CD4-positive, alpha-beta T cell (primary cell): Measurements from ENCODE around the gene MTHFD2L. TPM values are rescaled to one million over a fixed set of nuclear protein-coding genes. Genes with fewer than 3 reads are reported as not detected.

ENCODE experiments used
- ATAC-seq: fragments of 200-7000 bp; cut with Tn5 transposase; one replicate; pipeline ENCODE4 v1.10.0; 2022; ENCODE audit warnings: mild to moderate bottlenecking; ENCODE audit not compliant: poor library complexity
- CTCF ChIA-PET: fragments of 350-600 bp; sonication (Branson Sonifier 250); formaldehyde crosslinking; loops from one replicate; lab custom pipeline; 2021; ENCODE audit warnings: antibody characterized with exemption, inconsistent platforms; lab: Charles Lee
- POLR2A ChIA-PET: fragments of 350-600 bp; sonication (Branson Sonifier 250); formaldehyde crosslinking; loops from one replicate; lab custom pipeline; 2021; ENCODE audit warnings: antibody characterized with exemption, inconsistent platforms; lab: Charles Lee
- DNase-seq, 14 experiments: peaks; one replicate each; pipeline ENCODE4 v3.0.0-alpha.2; 2013 to 2020; ENCODE audit warnings: mixed read lengths in 2 of 14
- H3K27ac ChIP-seq, 2 donors: one replicate each; pipeline versions ENCODE4 v1.5.1 to v1.7.0; 2013; ENCODE audit warnings: low read length in 2 of 2, low read depth in 1 of 2, mild to moderate bottlenecking in 1 of 2
- H3K27me3 ChIP-seq, 2 experiments: 1 replicate in 1 of 2; 2 replicates in 1 of 2; pipeline versions ENCODE4 v1.6.1 to v1.7.0; 2013; ENCODE audit warnings: low read length in 2 of 2, control low read depth in 1 of 2, mild to moderate bottlenecking in 1 of 2, moderate library complexity in 1 of 2; ENCODE audit not compliant: insufficient read depth in 2 of 2, control insufficient read depth in 1 of 2
- H3K36me3 ChIP-seq: one replicate; pipeline ENCODE4 v1.6.1; 2013; ENCODE audit warnings: low read length, control low read depth; ENCODE audit not compliant: insufficient read depth
- H3K4me1 ChIP-seq: one replicate; pipeline ENCODE4 v1.6.1; 2013; ENCODE audit warnings: low read length, control low read depth; ENCODE audit not compliant: insufficient read depth
- H3K4me3 ChIP-seq: one replicate; pipeline ENCODE4 v1.5.1; 2013; ENCODE audit warnings: mild to moderate bottlenecking, low read length, moderate library complexity
- H3K9me3 ChIP-seq, 2 experiments: 1 replicate in 1 of 2; 2 replicates in 1 of 2; pipeline versions ENCODE4 v1.6.1 to v1.7.0; 2013; ENCODE audit warnings: low read length in 2 of 2, mild to moderate bottlenecking in 2 of 2, control low read depth in 1 of 2, moderate library complexity in 1 of 2; ENCODE audit not compliant: control insufficient read depth in 1 of 2, insufficient read depth in 1 of 2
- H3K27ac Mint-ChIP-seq: one replicate; pipeline ENCODE4 v1.8.0; 2020; ENCODE audit warnings: mixed read lengths
- H3K27me3 Mint-ChIP-seq: one replicate; pipeline ENCODE4 v1.8.0; 2021; ENCODE audit warnings: mixed read lengths
- H3K36me3 Mint-ChIP-seq: one replicate; pipeline ENCODE4 v1.8.0; 2021; ENCODE audit warnings: low read depth, mixed read lengths
- H3K4me1 Mint-ChIP-seq: one replicate; pipeline ENCODE4 v1.8.0; 2021; ENCODE audit warnings: low read depth, mixed read lengths
- H3K4me3 Mint-ChIP-seq: one replicate; pipeline ENCODE4 v1.8.0; 2020; ENCODE audit warnings: mild to moderate bottlenecking, mixed read lengths
- H3K9me3 Mint-ChIP-seq: one replicate; pipeline ENCODE4 v1.8.0; 2020; ENCODE audit warnings: mixed read lengths
- CTCF ChIP-seq: fragments of 200-600 bp; IDR thresholded peaks from one replicate; pipeline ENCODE4 v1.8.0; 2022; ENCODE audit warnings: antibody characterized with exemption, mild to moderate bottlenecking
- intact Hi-C, 2 experiments: fragments of 100-400 bp; cut with DNase I in 1 of 2; cut with micrococcal nuclease in 1 of 2; formaldehyde crosslinking; loops; one replicate each; pipeline versions ENCODE4 v1.15.1 to v1.9.0; 2023 to 2025; cut with DNase I, micrococcal nuclease
- total RNA-seq, 174 experiments: library from RNA in 2 of 174; stranded (reverse) in 2 of 174; gene quantifications; one replicate each; pipeline ENCODE4 v1.2.3 and lab custom pipeline; 2021 to 2026

MTHFD2L gene
- total RNA-seq, 2 experiments from 2014 or later, result 13.7 to 14.4 TPM

- ChIA-PET CTCF (no interaction called here), POLR2A (no interaction called here)
- TF ChIP-seq CTCF, result no peak
- H3K4me1 Mint-ChIP-seq, result no peaks in the 10 kb centered on the region
- Histone ChIP-seq H3K27ac (no peak overlapping the region), H3K27me3 (peaks cover 0 to 15% of the 10 kb centered on the region in 2 experiments), H3K9me3 (no peaks in the 10 kb centered on the region), H3K4me1 (peaks cover 5% of the 10 kb centered on the region), H3K4me3 (no peak overlapping the region), H3K36me3 (no peaks in the 10 kb centered on the region)
- H3K27ac Mint-ChIP-seq, result no peak overlapping the region
- no peak overlapping the region for H3K4me3 Mint-ChIP-seq
- no peaks in the 10 kb centered on the region for H3K36me3 Mint-ChIP-seq
- DNase-seq (no peak), ATAC-seq (no peak)
- intact Hi-C loops, result loop anchor here (5.0 kb wide), 1 partner anchor 348 kb away; no protein-coding TSS in a partner anchor
- H3K9me3 Mint-ChIP-seq, result no peaks in the 10 kb centered on the region
- H3K27me3 Mint-ChIP-seq, result peaks cover 44% of the 10 kb centered on the region
Measured at GRCh38 chr4:74324262-74324661, 166.3 kb downstream of the MTHFD2L start.

- Mint-ChIP-seq H3K36me3 (no peaks in the 10 kb centered on the region), H3K27me3 (peaks cover 40% of the 10 kb centered on the region), H3K4me3 (no peak overlapping the region), H3K9me3 (no peaks in the 10 kb centered on the region), H3K4me1 (no peaks in the 10 kb centered on the region), H3K27ac (no peak overlapping the region)
- intact Hi-C loops, result no loop called here
- ATAC-seq (no peak), DNase-seq (no peak)
- Histone ChIP-seq H3K27me3 (peaks cover 0 to 15% of the 10 kb centered on the region in 2 experiments), H3K9me3 (no peaks in the 10 kb centered on the region), H3K36me3 (no peaks in the 10 kb centered on the region), H3K4me1 (no peaks in the 10 kb centered on the region), H3K4me3 (no peak overlapping the region), H3K27ac (no peak overlapping the region)
- ChIA-PET POLR2A (no interaction called here), CTCF (no interaction called here)
- TF ChIP-seq CTCF, result no peak
Measured at GRCh38 chr4:74325886-74326285, 168.0 kb downstream of the MTHFD2L start.

GRCh38 chr4:74327762-74328161, 169.8 kb downstream of the MTHFD2L start:
- Mint-ChIP-seq H3K4me1 (no peaks in the 10 kb centered on the region), H3K27ac (no peak overlapping the region), H3K4me3 (no peak overlapping the region), H3K27me3 (peaks cover 31% of the 10 kb centered on the region), H3K9me3 (no peaks in the 10 kb centered on the region), H3K36me3 (no peaks in the 10 kb centered on the region)
- Histone ChIP-seq H3K27me3 (peaks cover 0 to 7% of the 10 kb centered on the region in 2 experiments), H3K27ac (no peak overlapping the region), H3K36me3 (no peaks in the 10 kb centered on the region), H3K9me3 (no peaks in the 10 kb centered on the region), H3K4me3 (no peak overlapping the region), H3K4me1 (no peaks in the 10 kb centered on the region)
- POLR2A ChIA-PET, result no interaction called here
- ATAC-seq (no peak), DNase-seq (peak in 2 of 14 experiments; percentile 20 to 23)
- no peak for TF ChIP-seq CTCF
- CTCF ChIA-PET, result no interaction called here
- intact Hi-C loops, result no loop called here
